Small intestine (tissue), 7 donors: ENCODE data around the gene TBX2. TPM values are rescaled to one million over a fixed set of nuclear protein-coding genes. Genes with fewer than 3 reads are reported as not detected.
A peak's percentile ranks its signal among the peaks of the same experiment; 100 is the strongest.

Experiments
- DNase-seq, 2 donors: peaks; one replicate each; pipeline versions ENCODE4 v3.0.0 to v3.0.0-alpha.2; 2013
- FAIRE-seq: peaks from 2 replicates; lab custom pipeline; 2012; peaks lifted over from hg19 to GRCh38; lab: Jason Lieb, UNC
- H3K27ac ChIP-seq, 3 donors: one replicate each; pipeline ENCODE4 v1.5.1; 2013; ENCODE audit warnings: low read length in 2 of 3, mild to moderate bottlenecking in 2 of 3, control low read depth in 1 of 3, inconsistent platforms in 1 of 3, low read depth in 1 of 3, moderate library complexity in 1 of 3
- H3K27me3 ChIP-seq, 3 donors: one replicate each; pipeline ENCODE4 v1.6.1; 2013; ENCODE audit warnings: low read length in 3 of 3, inconsistent platforms in 1 of 3; ENCODE audit not compliant: control insufficient read depth in 3 of 3, insufficient read depth in 3 of 3
- H3K36me3 ChIP-seq, 3 donors: one replicate each; pipeline ENCODE4 v1.6.1; 2013; ENCODE audit warnings: low read length in 3 of 3, inconsistent platforms in 1 of 3, low read depth in 1 of 3, mild to moderate bottlenecking in 1 of 3, moderate library complexity in 1 of 3; ENCODE audit not compliant: control insufficient read depth in 3 of 3, insufficient read depth in 2 of 3
- H3K4me1 ChIP-seq, 3 donors: one replicate each; pipeline ENCODE4 v1.6.1; 2013; ENCODE audit warnings: low read length in 2 of 3, inconsistent platforms in 1 of 3, low read depth in 1 of 3, mild to moderate bottlenecking in 1 of 3, moderate library complexity in 1 of 3; ENCODE audit not compliant: control insufficient read depth in 3 of 3, insufficient read depth in 2 of 3
- H3K4me3 ChIP-seq, 3 donors: one replicate each; pipeline ENCODE4 v1.5.1; 2013; ENCODE audit warnings: low read length in 3 of 3, control low read depth in 1 of 3, inconsistent platforms in 1 of 3, low read depth in 1 of 3, mild to moderate bottlenecking in 1 of 3, moderate library complexity in 1 of 3
- H3K9me3 ChIP-seq, 2 donors: one replicate each; pipeline ENCODE4 v1.6.1; 2013; ENCODE audit warnings: low read depth in 1 of 2, low read length in 1 of 2; ENCODE audit not compliant: control insufficient read depth in 2 of 2, insufficient read depth in 1 of 2
- WGBS, 3 donors: extraction: QIAGEN DNeasy Blood & Tissue Kit; methylation state at CpG; one replicate each; pipeline ENCODE4 v1.1.7; 2013; 5-methylcytosine and 5-hydroxymethylcytosine counted together
- polyA plus RNA-seq, 4 donors: library from polyadenylated mRNA; stranded (reverse) in 3 of 4; unstranded in 1 of 4; fragments of 200-250 nt in 3 of 4; fragments of 120-200 nt in 1 of 4; gene quantifications; one replicate each; pipeline versions ENCODE4 v1.2.1 to v1.2.3, GENCODE V29; 2013
- donor health status: healthy with polysubstance abuse.
- donor health status: control.
- donor health status: control.
- donor health status: Bipolar disorder and iron deficiency.
- donor health status: healthy.

TBX2 gene
- polyA plus RNA-seq, 4 donors: 0.45 to 9.6 (median 6.9) TPM

DNA sequence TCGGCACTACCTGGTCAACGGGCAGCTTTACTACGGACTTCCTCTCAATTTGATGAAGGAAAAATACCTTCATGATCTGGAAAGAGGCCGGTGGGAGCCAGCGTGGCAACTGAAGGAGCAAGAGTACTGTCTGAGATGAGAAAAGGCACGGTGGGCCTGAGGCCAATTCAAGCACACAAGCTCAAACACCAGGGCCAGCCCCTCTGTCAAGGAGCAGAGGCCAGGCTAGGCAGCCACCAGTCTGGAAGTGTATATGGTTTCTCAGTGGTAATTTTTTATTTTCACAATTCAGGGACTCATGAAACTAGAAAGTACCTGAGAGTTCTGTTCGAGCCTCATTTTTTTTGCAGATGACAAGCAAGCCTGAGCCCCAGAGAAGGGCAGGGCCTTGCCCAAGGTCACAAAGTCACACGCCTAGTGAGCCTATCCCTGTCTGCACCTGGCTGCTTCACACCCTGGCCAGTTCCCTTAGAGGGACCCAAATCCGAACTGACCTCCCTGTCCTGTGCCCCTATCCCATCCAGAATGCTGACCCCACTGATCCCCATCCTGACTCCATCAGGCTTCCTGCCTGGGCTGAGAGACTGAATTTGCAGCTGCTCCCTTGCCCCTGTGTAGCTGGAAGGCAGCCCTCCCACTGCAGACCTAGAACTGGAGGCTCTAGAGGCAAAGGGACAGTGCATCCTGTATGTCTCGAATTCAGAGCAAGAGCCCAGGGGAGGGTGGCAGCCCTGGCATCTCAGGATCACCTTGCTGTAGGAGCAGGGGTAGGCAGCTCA is 4.8 kb upstream of the TBX2 start:
- Histone ChIP-seq H3K27ac (peak overlapping the region in 1 of 3 donors; percentile 25), H3K4me3 (no peak overlapping the region)
- no peak for DNase-seq

DNA sequence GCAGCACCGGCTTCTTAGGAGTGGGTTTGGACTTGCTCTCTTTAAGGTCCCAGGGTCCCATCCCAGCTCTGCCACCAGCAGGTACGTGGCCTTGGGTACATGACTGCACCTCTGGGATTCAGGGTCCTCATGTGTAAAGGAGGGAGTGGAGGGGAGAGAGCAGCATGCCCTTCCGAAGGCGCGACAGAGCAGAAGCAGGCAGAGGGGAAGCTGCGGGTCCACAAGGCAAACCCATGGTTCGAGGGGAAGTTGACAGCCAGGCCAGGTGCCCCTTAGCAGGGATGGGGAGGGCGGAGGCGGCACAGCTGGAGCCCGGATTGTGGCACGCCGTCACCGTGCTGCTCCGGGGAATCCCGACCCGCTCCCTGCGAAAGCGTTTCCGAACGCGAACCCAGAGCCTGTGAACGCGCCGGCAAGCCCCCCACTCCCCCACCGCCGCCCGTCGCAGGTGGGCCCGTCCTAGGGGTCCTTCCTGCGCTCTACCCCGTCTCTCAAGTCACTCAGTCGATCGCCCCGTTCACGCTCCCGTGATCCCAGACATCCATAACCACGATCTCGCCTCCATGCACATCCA is 4.1 kb upstream of the TBX2 start:
- Histone ChIP-seq H3K36me3 (peaks cover 0 to 7% (median 0%) of the 10 kb centered on the region in 3 donors), H3K27ac (peak overlapping the region in 1 of 3 donors; percentile 48), H3K4me1 (peaks cover 0 to 5% (median 4%) of the 10 kb centered on the region in 3 donors), H3K4me3 (no peak overlapping the region), H3K9me3 (no peaks in the 10 kb centered on the region), H3K27me3 (peaks cover 23 to 65% (median 30%) of the 10 kb centered on the region in 3 donors)
- WGBS, 3 donors: 43 to 44% (median 44%) methylated on average over 38 of the region's 38 CpGs
- no peak for DNase-seq
- FAIRE-seq: no peak

More for the DNA sequence above, 4.8 kb upstream of the TBX2 start:
- WGBS, 3 donors: 70 to 78% (median 75%) methylated on average over 10 of the region's 10 CpGs
- peaks cover 23 to 62% (median 23%) of the 10 kb centered on the region in 3 donors for H3K27me3 ChIP-seq
- peaks cover 0 to 7% (median 0%) of the 10 kb centered on the region in 3 donors for H3K36me3 ChIP-seq
- H3K9me3 ChIP-seq: no peaks in the 10 kb centered on the region
- H3K4me1 ChIP-seq: peaks cover 0 to 5% (median 5%) of the 10 kb centered on the region in 3 donors
- no peak for FAIRE-seq

- FAIRE-seq (no peak), DNase-seq (peak in 1 of 2 donors; percentile 34)
- Histone ChIP-seq H3K9me3 (no peaks in the 10 kb centered on the region), H3K36me3 (peaks cover 0 to 9% (median 0%) of the 10 kb centered on the region in 3 donors), H3K27ac (peak overlapping the region in 2 of 3 donors; percentile 22 to 83), H3K4me3 (peak overlapping the region in 1 of 3 donors; percentile 13), H3K27me3 (peaks cover 26 to 71% (median 33%) of the 10 kb centered on the region in 3 donors), H3K4me1 (peaks cover 0 to 5% (median 4%) of the 10 kb centered on the region in 3 donors)
- 4 to 7% (median 7%) methylated on average over 55 to 63 of the region's 63 CpGs for WGBS, 3 donors
Observed at GRCh38 chr17:61395983-61396585, 3.6 kb upstream of the TBX2 start.

DNA sequence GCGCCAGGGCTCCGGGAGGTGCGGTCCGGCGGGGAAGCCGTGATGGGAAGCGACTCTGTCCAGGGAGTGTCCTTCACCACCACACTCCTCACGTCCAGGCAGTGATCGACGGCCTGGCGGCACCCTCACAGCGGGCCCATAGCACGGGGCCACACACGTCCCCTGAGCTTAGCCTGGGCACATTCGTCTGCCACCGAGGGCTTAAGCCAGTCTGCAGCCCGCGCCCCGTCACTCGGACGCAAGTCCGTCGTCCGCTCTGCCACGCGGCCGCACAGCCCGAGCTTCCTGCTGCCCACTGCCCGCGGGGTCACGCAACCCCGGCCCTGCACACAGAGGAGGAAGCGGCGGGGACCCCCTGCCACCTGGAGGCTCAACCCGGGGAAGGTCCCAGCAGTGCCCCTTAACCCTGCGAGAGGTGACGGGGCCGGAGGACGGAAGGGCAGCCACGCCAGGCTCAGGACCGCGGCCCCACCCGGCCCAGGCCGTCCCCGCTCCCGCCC is 3.0 kb upstream of the TBX2 start:
- H3K36me3 ChIP-seq: peaks cover 0 to 10% (median 0%) of the 10 kb centered on the region in 3 donors
- WGBS, 3 donors: 4 to 5% (median 5%) methylated on average over 34 to 46 of the region's 46 CpGs

GRCh38 chr17:61397086-61397842 is 2.4 kb upstream of the TBX2 start:
- Histone ChIP-seq H3K27ac (peak overlapping the region in 2 of 3 donors; percentile 51 to 83), H3K4me1 (peaks cover 0 to 5% (median 4%) of the 10 kb centered on the region in 3 donors), H3K36me3 (peaks cover 0 to 11% (median 0%) of the 10 kb centered on the region in 3 donors), H3K9me3 (no peaks in the 10 kb centered on the region), H3K4me3 (peak overlapping the region; percentile 13 to 49 (median 14)), H3K27me3 (peaks cover 36 to 83% (median 42%) of the 10 kb centered on the region in 3 donors)
- FAIRE-seq (no peak), DNase-seq (peak in 1 of 2 donors; percentile 37)
- WGBS, 3 donors: 2 to 5% (median 3%) methylated on average over 35 to 67 of the region's 67 CpGs

More for the DNA sequence above, 3.0 kb upstream of the TBX2 start:
- FAIRE-seq (no peak), DNase-seq (no peak)
- no peaks in the 10 kb centered on the region for H3K9me3 ChIP-seq
- H3K27me3 ChIP-seq: peaks cover 32 to 77% (median 38%) of the 10 kb centered on the region in 3 donors
- H3K4me3 ChIP-seq: peak overlapping the region in 2 of 3 donors; percentile 13
- peak overlapping the region in 2 of 3 donors; percentile 22 to 83 for H3K27ac ChIP-seq
- H3K4me1 ChIP-seq: peaks cover 0 to 5% (median 4%) of the 10 kb centered on the region in 3 donors

- H3K4me1 ChIP-seq: peaks cover 0 to 5% (median 5%) of the 10 kb centered on the region in 3 donors
- no peaks in the 10 kb centered on the region for H3K9me3 ChIP-seq
- peak overlapping the region; percentile 21 to 49 (median 49) for H3K4me3 ChIP-seq
- DNase-seq: no peak
- no peak for FAIRE-seq
- peak overlapping the region in 2 of 3 donors; percentile 33 to 50 for H3K27ac ChIP-seq
- peaks cover 0 to 15% (median 0%) of the 10 kb centered on the region in 3 donors for H3K36me3 ChIP-seq
- WGBS, 3 donors: 1 to 5% (median 3%) methylated on average over 30 to 34 of the region's 34 CpGs
- H3K27me3 ChIP-seq: peaks cover 42 to 89% (median 42%) of the 10 kb centered on the region in 3 donors
Observed at GRCh38 chr17:61398721-61399130, 917 bp upstream of the TBX2 start.

DNA sequence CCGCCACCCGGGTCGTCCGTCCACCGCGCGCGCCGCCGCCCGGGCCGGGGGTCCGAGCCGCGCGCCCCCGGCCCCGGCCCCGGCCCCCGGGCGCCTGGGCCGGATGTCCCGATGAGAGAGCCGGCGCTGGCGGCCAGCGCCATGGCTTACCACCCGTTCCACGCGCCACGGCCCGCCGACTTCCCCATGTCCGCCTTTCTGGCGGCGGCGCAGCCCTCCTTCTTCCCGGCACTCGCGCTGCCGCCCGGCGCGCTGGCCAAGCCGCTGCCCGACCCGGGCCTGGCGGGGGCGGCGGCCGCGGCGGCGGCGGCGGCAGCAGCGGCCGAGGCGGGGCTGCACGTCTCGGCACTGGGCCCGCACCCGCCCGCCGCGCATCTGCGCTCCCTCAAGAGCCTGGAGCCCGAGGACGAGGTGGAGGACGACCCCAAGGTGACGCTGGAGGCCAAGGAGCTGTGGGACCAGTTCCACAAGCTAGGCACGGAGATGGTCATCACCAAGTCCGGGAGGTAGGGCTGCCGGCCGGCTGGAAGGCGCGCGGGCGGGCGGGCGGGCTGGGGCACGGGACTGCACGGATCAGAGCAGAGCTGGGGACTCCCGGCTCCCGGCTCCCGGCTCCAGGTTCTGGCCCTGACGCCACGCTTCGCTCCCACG is 548 bp downstream of the TBX2 start:
- H3K4me1 ChIP-seq: peaks cover 0 to 15% (median 5%) of the 10 kb centered on the region in 3 donors
- H3K27ac ChIP-seq: peak overlapping the region in 2 of 3 donors; percentile 53 to 80
- H3K9me3 ChIP-seq: no peaks in the 10 kb centered on the region
- peak overlapping the region; percentile 21 to 55 (median 41) for H3K4me3 ChIP-seq
- H3K27me3 ChIP-seq: peaks cover 48 to 90% (median 55%) of the 10 kb centered on the region in 3 donors
- peaks cover 0 to 27% (median 0%) of the 10 kb centered on the region in 3 donors for H3K36me3 ChIP-seq
- DNase-seq (no peak), FAIRE-seq (no peak)
- 2% methylated on average over 15 to 90 of the region's 90 CpGs for WGBS, 3 donors
